ENCODE results near the gene SEH1L. TPM values are rescaled to one million over a fixed set of nuclear protein-coding genes. Genes with fewer than 3 reads are reported as not detected.

Gene SEH1L
- total RNA-seq, 4 donors from 2014 or later = 28.4 to 102 (median 48.6) TPM

DNA sequence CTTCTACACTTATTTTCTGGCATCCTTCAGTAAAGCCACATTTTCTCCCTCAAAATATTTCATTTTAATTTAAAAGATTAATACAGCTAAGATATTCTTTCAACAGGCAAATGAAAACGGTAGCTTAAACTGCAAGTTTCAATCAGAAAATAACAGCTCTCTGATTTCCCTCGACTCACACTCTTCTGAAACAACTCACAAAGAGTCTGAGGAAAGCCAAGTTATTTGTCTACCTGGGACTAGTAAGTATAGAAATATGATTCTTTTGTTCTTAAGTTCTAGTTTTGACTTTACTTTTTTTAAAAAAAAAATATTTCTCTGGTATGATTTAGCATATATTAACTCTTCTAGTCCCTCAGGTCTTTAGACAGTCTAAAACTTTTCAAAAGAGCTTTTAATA is 70.6 kb downstream of the SEH1L start:
- DNase-seq (ENCODE audit: low spot score) (no peak), ATAC-seq (ENCODE audit: low FRiP score) (no peak)
- TF ChIP-seq CTCF (IDR thresholded peaks at IDR 0.05) = no peak

- DNase-seq (ENCODE audit: low spot score) = no peak
- no peak for ATAC-seq (ENCODE audit: low FRiP score)
- no peak for TF ChIP-seq CTCF (IDR thresholded peaks at IDR 0.05)
Observed at GRCh38 chr18:13019301-13019700, 71.5 kb downstream of the SEH1L start.

GRCh38 chr18:13022644-13023043 is 74.8 kb downstream of the SEH1L start:
- no peak for ATAC-seq (ENCODE audit: low FRiP score)
- no peak for TF ChIP-seq CTCF (IDR thresholded peaks at IDR 0.05)

DNA sequence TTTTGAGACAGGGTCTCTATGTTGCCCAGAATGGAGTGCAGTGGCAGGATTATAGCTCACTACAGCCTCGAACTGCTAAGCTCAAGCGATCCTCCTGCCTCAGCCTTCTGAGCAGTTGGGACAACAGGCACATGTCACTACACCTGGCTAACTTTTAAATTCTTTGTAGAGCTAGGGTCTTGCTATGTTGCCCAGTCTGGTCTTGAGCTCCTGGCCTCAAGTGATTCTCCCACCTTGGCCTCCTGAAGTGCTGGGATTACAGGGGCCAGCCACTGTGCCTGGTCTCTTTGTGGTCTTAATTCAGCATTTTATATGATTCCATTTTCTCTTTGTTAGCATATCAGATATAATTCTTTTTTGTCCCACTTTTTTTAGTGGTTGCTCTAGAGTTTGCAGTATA is 77.4 kb downstream of the SEH1L start:
- no peak for ATAC-seq (ENCODE audit: low FRiP score)
- TF ChIP-seq CTCF (IDR thresholded peaks at IDR 0.05) = no peak
- no peak for DNase-seq (ENCODE audit: low spot score)

More at GRCh38 chr18:13022644-13023043, 74.8 kb downstream of the SEH1L start:
- DNase-seq (ENCODE audit: low spot score) = no peak

DNA sequence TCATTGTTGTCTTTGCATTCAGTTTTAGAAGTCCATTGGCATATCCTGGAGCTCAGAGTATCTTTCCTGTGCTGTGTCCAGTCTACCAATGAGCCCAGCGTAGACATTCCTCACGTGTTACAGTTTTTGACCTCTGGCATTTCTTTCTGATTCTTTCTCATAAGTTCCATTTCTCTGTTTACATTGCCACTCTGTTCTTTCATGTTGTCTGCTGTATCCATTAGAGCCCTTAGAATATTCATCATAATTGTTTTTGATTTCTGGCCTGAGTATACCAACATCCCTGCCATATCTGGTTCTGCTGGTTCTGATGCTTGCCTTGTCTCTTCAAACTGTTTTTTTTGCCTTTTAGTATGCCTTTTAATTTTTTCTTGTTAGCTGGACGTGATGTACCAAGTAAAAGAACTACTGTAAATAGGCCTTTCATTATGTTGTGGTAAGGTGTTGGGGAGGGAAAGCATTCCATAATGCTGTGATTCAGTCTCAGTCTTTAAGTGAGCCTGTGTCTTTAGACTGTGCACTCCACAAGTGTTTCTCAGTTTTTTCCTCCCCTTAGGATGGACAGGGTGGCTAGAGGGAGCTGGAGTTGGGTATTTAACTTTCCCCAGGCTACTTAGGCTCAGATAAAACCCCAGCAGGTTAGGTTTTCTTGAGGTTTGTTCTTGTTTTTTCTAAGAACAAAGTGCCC is 78.9 kb downstream of the SEH1L start:
- TF ChIP-seq CTCF (IDR thresholded peaks at IDR 0.05) = no peak
- no peak for ATAC-seq (ENCODE audit: low FRiP score)

GRCh38 chr18:13028869-13029268 is 81.1 kb downstream of the SEH1L start:
- DNase-seq (ENCODE audit: low spot score) = no peak
- no peak for ATAC-seq (ENCODE audit: low FRiP score)
- no peak for TF ChIP-seq CTCF (IDR thresholded peaks at IDR 0.05)

More for the DNA sequence above, 78.9 kb downstream of the SEH1L start:
- DNase-seq (ENCODE audit: low spot score) = no peak

GRCh38 chr18:13032173-13032572 is 84.4 kb downstream of the SEH1L start:
- no peak for TF ChIP-seq CTCF (IDR thresholded peaks at IDR 0.05)
- DNase-seq (ENCODE audit: low spot score) (no peak), ATAC-seq (ENCODE audit: low FRiP score) (no peak)

Measured in omental fat pad (tissue), 4 donors.